ENCODE measurements around the gene ZFAND3. TPM values are rescaled to one million over a fixed set of nuclear protein-coding genes. Genes with fewer than 3 reads are reported as not detected.

The ZFAND3 gene
- polyA plus RNA-seq, 1 donor (not counting 4 experiments of a cell fraction or from before 2014, with no cell fraction given) = 19.6 TPM

- H3K79me2 ChIP-seq (ENCODE audit: control insufficient read depth, insufficient read depth, low read length) = peaks cover 4% of the 10 kb centered on the region
- FAIRE-seq = no peak
- H4K20me1 ChIP-seq (ENCODE audit: control insufficient read depth, extremely low read depth, insufficient read depth, low read length) = peaks cover 5% of the 10 kb centered on the region
Measured at GRCh38 chr6:38144365-38144945, 324.9 kb downstream of the ZFAND3 start.

GRCh38 chr6:38146021-38146733 lies 326.6 kb downstream of the ZFAND3 start:
- peaks cover 9% of the 10 kb centered on the region for H3K4me1 ChIP-seq (ENCODE audit: control insufficient read depth, extremely low read depth, insufficient read depth, low read length)
- dilution Hi-C loops (cut with MboI; ENCODE audit: extremely low pct_ligation_motif_present, low sequenced_read_pairs) = no loop called here
- H3K4me3 ChIP-seq (ENCODE audit: control insufficient read depth in 2 of 3, extremely low read depth in 1 of 3, insufficient read depth in 2 of 3, low read depth in 1 of 3, low read length in 3 of 3) = no peak overlapping the region
- no peak overlapping the region for H3K9ac ChIP-seq (ENCODE audit: control insufficient read depth, extremely low read depth, insufficient read depth, low read length)
- DNase-seq (ENCODE audit: low read depth, low spot score) (no peak), FAIRE-seq (no peak)
- H3K4me2 ChIP-seq (ENCODE audit: control insufficient read depth, extremely low read depth, insufficient read depth, low read depth, low read length) = no peak overlapping the region
- TF ChIP-seq EZH2 (IDR thresholded peaks at IDR 0.05; ENCODE audit: low read length) = no peak
- TF ChIP-seq CTCF (optimal IDR thresholded peaks at IDR 0.05 in 1 of 3, IDR thresholded peaks at IDR 0.05 in 1 of 3, conservative IDR thresholded peaks at IDR 0.05 in 1 of 3; ENCODE audit: extremely low read depth in 1 of 3, insufficient read depth in 2 of 3, low read length in 3 of 3) = no peak
- H3K79me2 ChIP-seq (ENCODE audit: control insufficient read depth, insufficient read depth, low read length) = peaks cover 4% of the 10 kb centered on the region
- H3K9me1 ChIP-seq (ENCODE audit: control insufficient read depth, extremely low read depth, insufficient read depth, low read length) = peaks cover 2% of the 10 kb centered on the region
- no peaks in the 10 kb centered on the region for H3K9me3 ChIP-seq (ENCODE audit: control insufficient read depth, low read depth, low read length)
- H3K27me3 ChIP-seq (ENCODE audit: control insufficient read depth, extremely low read depth, insufficient read depth, low read length) = no peaks in the 10 kb centered on the region
- H2AFZ ChIP-seq (ENCODE audit: control insufficient read depth, low read length) = no peak overlapping the region
- no peak overlapping the region for H3K27ac ChIP-seq (ENCODE audit: control insufficient read depth, insufficient read depth, low read length)
- H3K36me3 ChIP-seq (ENCODE audit: control insufficient read depth in 2 of 2, extremely low read depth in 1 of 2, insufficient read depth in 2 of 2, low read length in 2 of 2) = peaks cover 4 to 8% of the 10 kb centered on the region in 2 experiments
- peaks cover 5% of the 10 kb centered on the region for H4K20me1 ChIP-seq (ENCODE audit: control insufficient read depth, extremely low read depth, insufficient read depth, low read length)

More at GRCh38 chr6:38144365-38144945, 324.9 kb downstream of the ZFAND3 start:
- no peak overlapping the region for H3K4me2 ChIP-seq (ENCODE audit: control insufficient read depth, extremely low read depth, insufficient read depth, low read depth, low read length)
- H3K36me3 ChIP-seq (ENCODE audit: control insufficient read depth in 2 of 2, extremely low read depth in 1 of 2, insufficient read depth in 2 of 2, low read length in 2 of 2) = peaks cover 4 to 5% of the 10 kb centered on the region in 2 experiments
- H2AFZ ChIP-seq (ENCODE audit: control insufficient read depth, low read length) = no peak overlapping the region
- H3K27me3 ChIP-seq (ENCODE audit: control insufficient read depth, extremely low read depth, insufficient read depth, low read length) = no peaks in the 10 kb centered on the region
- peaks cover 9% of the 10 kb centered on the region for H3K4me1 ChIP-seq (ENCODE audit: control insufficient read depth, extremely low read depth, insufficient read depth, low read length)
- no peak overlapping the region for H3K9ac ChIP-seq (ENCODE audit: control insufficient read depth, extremely low read depth, insufficient read depth, low read length)
- no peak overlapping the region for H3K27ac ChIP-seq (ENCODE audit: control insufficient read depth, insufficient read depth, low read length)
- DNase-seq (ENCODE audit: low read depth, low spot score) = no peak
- H3K4me3 ChIP-seq (ENCODE audit: control insufficient read depth in 2 of 3, extremely low read depth in 1 of 3, insufficient read depth in 2 of 3, low read depth in 1 of 3, low read length in 3 of 3) = no peak overlapping the region
- TF ChIP-seq EZH2 (IDR thresholded peaks at IDR 0.05; ENCODE audit: low read length) (no peak), CTCF (optimal IDR thresholded peaks at IDR 0.05 in 1 of 3, IDR thresholded peaks at IDR 0.05 in 1 of 3, conservative IDR thresholded peaks at IDR 0.05 in 1 of 3; ENCODE audit: extremely low read depth in 1 of 3, insufficient read depth in 2 of 3, low read length in 3 of 3) (no peak)
- dilution Hi-C loops (cut with MboI; ENCODE audit: extremely low pct_ligation_motif_present, low sequenced_read_pairs) = no loop called here
- peaks cover 2% of the 10 kb centered on the region for H3K9me1 ChIP-seq (ENCODE audit: control insufficient read depth, extremely low read depth, insufficient read depth, low read length)
- no peaks in the 10 kb centered on the region for H3K9me3 ChIP-seq (ENCODE audit: control insufficient read depth, low read depth, low read length)

Data from keratinocyte (primary cell).